Central memory CD8-positive, alpha-beta T cell (primary cell): ENCODE results near the gene NRP2.

Source experiments
- ATAC-seq: fragments of 150-1000 bp; cut with Tn5 transposase; replicated peaks from 2 replicates; pipeline ENCODE4 v1.10.0; 2022; ENCODE audit warnings: mild to moderate bottlenecking, moderate FRiP score, moderate number of reproducible peaks; ENCODE audit not compliant: poor library complexity, severe bottlenecking; ENCODE audit errors: extremely low read depth
- DNase-seq, 2 donors: peaks; one replicate each; pipeline ENCODE4 v3.0.0; 2021; ENCODE audit warnings: low spot score in 2 of 2
- H3K27ac Mint-ChIP-seq: one replicate; pipeline ENCODE4 v1.8.0; 2022; ENCODE audit warnings: low read depth, mild to moderate bottlenecking, moderate library complexity, mixed read lengths
- H3K27me3 Mint-ChIP-seq: one replicate; pipeline ENCODE4 v1.8.0; 2022; ENCODE audit warnings: mixed read lengths
- H3K36me3 Mint-ChIP-seq: one replicate; pipeline ENCODE4 v1.8.0; 2022; ENCODE audit warnings: mild to moderate bottlenecking, moderate library complexity, mixed read lengths; ENCODE audit not compliant: insufficient read depth
- H3K4me1 Mint-ChIP-seq: one replicate; pipeline ENCODE4 v1.8.0; 2022; ENCODE audit warnings: mixed read lengths
- H3K4me3 Mint-ChIP-seq: one replicate; pipeline ENCODE4 v1.8.0; 2022; ENCODE audit warnings: mild to moderate bottlenecking, moderate library complexity, mixed read lengths
- H3K9me3 Mint-ChIP-seq: one replicate; pipeline ENCODE4 v1.8.0; 2022; ENCODE audit warnings: mixed read lengths

NRP2 gene

GRCh38 chr2:205662206-205662965 is 19.9 kb upstream of the NRP2 start:
- ATAC-seq (no peak), DNase-seq (no peak)
- Mint-ChIP-seq H3K36me3 (no peaks in the 10 kb centered on the region), H3K4me1 (no peaks in the 10 kb centered on the region), H3K4me3 (no peak overlapping the region), H3K9me3 (peaks cover 5% of the 10 kb centered on the region), H3K27me3 (no peaks in the 10 kb centered on the region), H3K27ac (no peak overlapping the region)

GRCh38 chr2:205665791-205666190 is 16.5 kb upstream of the NRP2 start:
- ATAC-seq (no peak), DNase-seq (no peak)
- Mint-ChIP-seq H3K27me3 (peaks cover 27% of the 10 kb centered on the region), H3K4me3 (no peak overlapping the region), H3K27ac (no peak overlapping the region), H3K9me3 (peaks cover 5% of the 10 kb centered on the region), H3K36me3 (peaks cover 2% of the 10 kb centered on the region), H3K4me1 (no peaks in the 10 kb centered on the region)

- peaks cover 2% of the 10 kb centered on the region for H3K36me3 Mint-ChIP-seq
- no peaks in the 10 kb centered on the region for H3K4me1 Mint-ChIP-seq
- no peak for ATAC-seq
- no peak overlapping the region for H3K4me3 Mint-ChIP-seq
- H3K27me3 Mint-ChIP-seq: peaks cover 35% of the 10 kb centered on the region
- no peak for DNase-seq
- no peaks in the 10 kb centered on the region for H3K9me3 Mint-ChIP-seq
- no peak overlapping the region for H3K27ac Mint-ChIP-seq
Observed at GRCh38 chr2:205670292-205670691, 12.0 kb upstream of the NRP2 start.

- DNase-seq: no peak
- H3K9me3 Mint-ChIP-seq: no peaks in the 10 kb centered on the region
Observed at GRCh38 chr2:205673312-205673711, 9.0 kb upstream of the NRP2 start.

GRCh38 chr2:205675861-205676516 is 6.3 kb upstream of the NRP2 start:
- no peak for DNase-seq
- Mint-ChIP-seq H3K9me3 (no peaks in the 10 kb centered on the region), H3K27ac (no peak overlapping the region), H3K4me3 (no peak overlapping the region), H3K4me1 (no peaks in the 10 kb centered on the region), H3K27me3 (peaks cover 42% of the 10 kb centered on the region), H3K36me3 (no peaks in the 10 kb centered on the region)
- no peak for ATAC-seq

More at GRCh38 chr2:205673312-205673711, 9.0 kb upstream of the NRP2 start:
- Mint-ChIP-seq H3K4me3 (no peak overlapping the region), H3K27ac (no peak overlapping the region), H3K36me3 (peaks cover 2% of the 10 kb centered on the region), H3K4me1 (no peaks in the 10 kb centered on the region), H3K27me3 (peaks cover 45% of the 10 kb centered on the region)
- no peak for ATAC-seq

GRCh38 chr2:205678541-205679142 is 3.7 kb upstream of the NRP2 start:
- DNase-seq (no peak), ATAC-seq (no peak)
- Mint-ChIP-seq H3K4me1 (peaks cover 5% of the 10 kb centered on the region), H3K27me3 (peaks cover 56% of the 10 kb centered on the region), H3K4me3 (no peak overlapping the region), H3K27ac (no peak overlapping the region), H3K36me3 (no peaks in the 10 kb centered on the region), H3K9me3 (no peaks in the 10 kb centered on the region)

GRCh38 chr2:205679410-205680009 is 2.8 kb upstream of the NRP2 start:
- ATAC-seq: no peak
- peaks cover 65% of the 10 kb centered on the region for H3K27me3 Mint-ChIP-seq
- H3K4me1 Mint-ChIP-seq: peaks cover 5% of the 10 kb centered on the region
- no peak overlapping the region for H3K4me3 Mint-ChIP-seq
- H3K27ac Mint-ChIP-seq: no peak overlapping the region
- H3K9me3 Mint-ChIP-seq: no peaks in the 10 kb centered on the region
- no peak for DNase-seq
- H3K36me3 Mint-ChIP-seq: no peaks in the 10 kb centered on the region

- DNase-seq (no peak), ATAC-seq (no peak)
- peaks cover 71% of the 10 kb centered on the region for H3K27me3 Mint-ChIP-seq
- no peak overlapping the region for H3K27ac Mint-ChIP-seq
- H3K4me3 Mint-ChIP-seq: no peak overlapping the region
- peaks cover 5% of the 10 kb centered on the region for H3K4me1 Mint-ChIP-seq
- H3K9me3 Mint-ChIP-seq: no peaks in the 10 kb centered on the region
- no peaks in the 10 kb centered on the region for H3K36me3 Mint-ChIP-seq
Observed at GRCh38 chr2:205680067-205680466, 2.2 kb upstream of the NRP2 start.

- H3K36me3 Mint-ChIP-seq: no peaks in the 10 kb centered on the region
- no peak overlapping the region for H3K27ac Mint-ChIP-seq
- H3K9me3 Mint-ChIP-seq: no peaks in the 10 kb centered on the region
- ATAC-seq (no peak), DNase-seq (no peak)
- H3K4me1 Mint-ChIP-seq: peaks cover 5% of the 10 kb centered on the region
- no peak overlapping the region for H3K4me3 Mint-ChIP-seq
- peaks cover 79% of the 10 kb centered on the region for H3K27me3 Mint-ChIP-seq
Observed at GRCh38 chr2:205680903-205681302, 1.4 kb upstream of the NRP2 start.

GRCh38 chr2:205681401-205682238 is 681 bp upstream of the NRP2 start:
- DNase-seq: no peak
- no peaks in the 10 kb centered on the region for H3K36me3 Mint-ChIP-seq
- no peaks in the 10 kb centered on the region for H3K9me3 Mint-ChIP-seq
- H3K27me3 Mint-ChIP-seq: peaks cover 86% of the 10 kb centered on the region
- peak overlapping the region; percentile 31 for H3K4me3 Mint-ChIP-seq
- no peak overlapping the region for H3K27ac Mint-ChIP-seq
- ATAC-seq: no peak
- H3K4me1 Mint-ChIP-seq: peaks cover 5% of the 10 kb centered on the region

GRCh38 chr2:205682971-205683501 is 735 bp downstream of the NRP2 start:
- H3K27me3 Mint-ChIP-seq: peaks cover 89% of the 10 kb centered on the region
- H3K27ac Mint-ChIP-seq: no peak overlapping the region
- peaks cover 5% of the 10 kb centered on the region for H3K4me1 Mint-ChIP-seq

More at GRCh38 chr2:205682971-205683501, 735 bp downstream of the NRP2 start:
- ATAC-seq (no peak), DNase-seq (no peak)
- Mint-ChIP-seq H3K36me3 (no peaks in the 10 kb centered on the region), H3K4me3 (peak overlapping the region; percentile 32), H3K9me3 (no peaks in the 10 kb centered on the region)
